Activated B cell treated with CpG ODN at 0.5 μM for 24 hours (primary cell): Measurements from ENCODE around the gene TMC2. TPM values are rescaled to one million over a fixed set of nuclear protein-coding genes. Genes with fewer than 3 reads are reported as not detected.

Experiments used
- ATAC-seq: fragments of 200-7000 bp; cut with Tn5 transposase; one replicate; pipeline ENCODE4 v1.10.0; 2021; ENCODE audit warnings: low read depth, mild to moderate bottlenecking, moderate library complexity
- CTCF ChIA-PET: fragments of 350-600 bp; sonication (Branson Sonifier 250); formaldehyde crosslinking; loops from one replicate; lab custom pipeline; 2021; ENCODE audit warnings: antibody characterized with exemption; lab: Charles Lee
- POLR2A ChIA-PET: fragments of 350-600 bp; sonication (Branson Sonifier 250); formaldehyde crosslinking; loops from one replicate; lab custom pipeline; 2021; ENCODE audit warnings: antibody characterized with exemption; lab: Charles Lee
- DNase-seq: peaks from one replicate; pipeline ENCODE4 v3.0.0; 2022
- H3K27ac Mint-ChIP-seq: one replicate; pipeline ENCODE4 v1.8.0; 2020; ENCODE audit warnings: mixed read lengths
- H3K27me3 Mint-ChIP-seq: one replicate; pipeline ENCODE4 v1.8.0; 2021; ENCODE audit warnings: mixed read lengths
- H3K36me3 Mint-ChIP-seq: one replicate; pipeline ENCODE4 v1.8.0; 2021; ENCODE audit warnings: low read depth, mixed read lengths
- H3K4me1 Mint-ChIP-seq: one replicate; pipeline ENCODE4 v1.8.0; 2021; ENCODE audit warnings: mixed read lengths
- H3K4me3 Mint-ChIP-seq: one replicate; pipeline ENCODE4 v1.8.0; 2020; ENCODE audit warnings: mild to moderate bottlenecking, mixed read lengths
- H3K9me3 Mint-ChIP-seq: one replicate; pipeline ENCODE4 v1.8.0; 2020; ENCODE audit warnings: mixed read lengths
- intact Hi-C: fragments of 100-400 bp; cut with micrococcal nuclease; formaldehyde crosslinking; loops from one replicate; pipeline ENCODE4 v1.15.1; 2024
- total RNA-seq: library from RNA; stranded (reverse); gene quantifications from 2 replicates; pipeline ENCODE4 v1.2.3, GENCODE V29; 2022
- TF ChIP-seq, protein P1 (sequence below): fragments of 200-600 bp; IDR thresholded peaks from one replicate; pipeline ENCODE4 v1.8.0; 2022; ENCODE audit warnings: antibody characterized with exemption, mild to moderate bottlenecking

The TMC2 gene
- total RNA-seq, 1 donor from 2014 or later = not detected

DNA sequence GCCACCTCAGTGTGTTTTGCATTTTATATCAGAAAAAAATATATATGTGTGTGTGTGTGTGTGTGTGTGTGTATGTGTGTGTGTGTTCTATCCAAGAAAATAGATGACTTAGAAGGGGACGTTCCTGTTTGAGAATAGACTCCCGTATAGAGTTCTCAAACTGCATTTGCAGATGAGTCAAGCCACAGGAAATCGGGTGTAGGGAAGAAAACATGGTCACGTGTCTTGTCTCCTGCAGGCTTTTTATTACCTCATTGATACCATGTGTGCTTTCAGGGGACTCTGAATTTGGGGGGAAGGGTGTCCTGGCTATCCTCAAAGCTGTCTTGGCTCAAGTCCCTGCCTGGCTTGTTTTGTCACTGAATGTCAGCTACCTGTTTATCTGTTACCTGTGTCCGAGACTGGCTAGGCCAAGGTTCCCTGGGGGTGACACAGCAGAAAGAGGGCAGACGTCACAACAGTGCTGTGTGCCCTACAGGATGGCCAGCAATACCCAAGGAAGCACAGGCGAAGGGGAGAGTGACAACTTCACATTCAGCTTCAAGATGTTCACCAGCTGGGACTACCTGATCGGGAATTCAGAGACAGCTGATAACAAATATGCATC lies 60.4 kb downstream of the TMC2 start:
- Mint-ChIP-seq H3K4me3 (no peak overlapping the region), H3K4me1 (no peaks in the 10 kb centered on the region), H3K9me3 (no peaks in the 10 kb centered on the region), H3K27me3 (peaks cover 48% of the 10 kb centered on the region), H3K27ac (no peak overlapping the region), H3K36me3 (no peaks in the 10 kb centered on the region)
- TF ChIP-seq, protein P1, sequence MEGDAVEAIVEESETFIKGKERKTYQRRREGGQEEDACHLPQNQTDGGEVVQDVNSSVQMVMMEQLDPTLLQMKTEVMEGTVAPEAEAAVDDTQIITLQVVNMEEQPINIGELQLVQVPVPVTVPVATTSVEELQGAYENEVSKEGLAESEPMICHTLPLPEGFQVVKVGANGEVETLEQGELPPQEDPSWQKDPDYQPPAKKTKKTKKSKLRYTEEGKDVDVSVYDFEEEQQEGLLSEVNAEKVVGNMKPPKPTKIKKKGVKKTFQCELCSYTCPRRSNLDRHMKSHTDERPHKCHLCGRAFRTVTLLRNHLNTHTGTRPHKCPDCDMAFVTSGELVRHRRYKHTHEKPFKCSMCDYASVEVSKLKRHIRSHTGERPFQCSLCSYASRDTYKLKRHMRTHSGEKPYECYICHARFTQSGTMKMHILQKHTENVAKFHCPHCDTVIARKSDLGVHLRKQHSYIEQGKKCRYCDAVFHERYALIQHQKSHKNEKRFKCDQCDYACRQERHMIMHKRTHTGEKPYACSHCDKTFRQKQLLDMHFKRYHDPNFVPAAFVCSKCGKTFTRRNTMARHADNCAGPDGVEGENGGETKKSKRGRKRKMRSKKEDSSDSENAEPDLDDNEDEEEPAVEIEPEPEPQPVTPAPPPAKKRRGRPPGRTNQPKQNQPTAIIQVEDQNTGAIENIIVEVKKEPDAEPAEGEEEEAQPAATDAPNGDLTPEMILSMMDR = no peak
- DNase-seq (no peak), ATAC-seq (no peak)
- ChIA-PET CTCF (no interaction called here), POLR2A (no interaction called here)
- intact Hi-C loops = no loop called here

GRCh38 chr20:2599288-2600006 lies 63.1 kb downstream of the TMC2 start:
- Mint-ChIP-seq H3K27me3 (peaks cover 30% of the 10 kb centered on the region), H3K4me1 (no peaks in the 10 kb centered on the region), H3K36me3 (no peaks in the 10 kb centered on the region), H3K4me3 (no peak overlapping the region), H3K27ac (no peak overlapping the region), H3K9me3 (no peaks in the 10 kb centered on the region)
- no peak for DNase-seq
- intact Hi-C loops = no loop called here
- ChIA-PET CTCF (no interaction called here), POLR2A (no interaction called here)
- ATAC-seq = no peak
- TF ChIP-seq, protein P1 = no peak

DNA sequence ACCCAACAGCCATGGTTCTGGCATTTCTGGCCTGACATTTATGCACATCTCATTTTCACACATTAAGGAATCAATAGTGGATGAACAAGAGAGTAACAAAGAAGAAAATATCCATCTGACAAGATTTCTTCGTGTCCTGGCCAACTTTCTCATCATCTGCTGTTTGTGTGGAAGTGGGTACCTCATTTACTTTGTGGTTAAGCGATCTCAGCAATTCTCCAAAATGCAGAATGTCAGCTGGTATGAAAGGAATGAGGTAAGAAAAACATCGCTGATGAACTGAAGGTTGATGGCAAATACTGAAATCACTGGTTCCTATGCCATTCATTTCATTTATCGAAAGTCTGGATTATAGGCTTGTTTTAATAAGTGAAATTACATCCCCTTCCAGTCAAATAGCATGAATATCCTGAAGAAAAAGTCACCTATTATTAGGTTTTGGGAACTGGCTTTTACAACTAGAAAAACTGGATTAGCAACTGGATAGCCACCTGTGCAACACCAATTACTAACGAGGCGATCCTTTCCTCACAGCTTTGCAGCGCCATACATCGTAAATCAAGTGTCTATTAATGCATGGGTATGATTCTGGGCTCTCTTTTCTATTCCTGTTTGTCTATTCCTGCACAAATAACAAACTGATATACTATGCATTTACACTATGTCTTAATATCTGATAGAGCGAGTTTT lies 65.8 kb downstream of the TMC2 start:
- no peak for ATAC-seq
- H3K9me3 Mint-ChIP-seq = peaks cover 9% of the 10 kb centered on the region
- H3K27ac Mint-ChIP-seq = no peak overlapping the region
- no peak for DNase-seq
- intact Hi-C loops = no loop called here
- CTCF ChIA-PET = no interaction called here
- POLR2A ChIA-PET = no interaction called here
- H3K27me3 Mint-ChIP-seq = peaks cover 13% of the 10 kb centered on the region
- no peak overlapping the region for H3K4me3 Mint-ChIP-seq
- H3K36me3 Mint-ChIP-seq = peaks cover under 1% of the 10 kb centered on the region
- TF ChIP-seq, protein P1 = no peak
- no peaks in the 10 kb centered on the region for H3K4me1 Mint-ChIP-seq

DNA sequence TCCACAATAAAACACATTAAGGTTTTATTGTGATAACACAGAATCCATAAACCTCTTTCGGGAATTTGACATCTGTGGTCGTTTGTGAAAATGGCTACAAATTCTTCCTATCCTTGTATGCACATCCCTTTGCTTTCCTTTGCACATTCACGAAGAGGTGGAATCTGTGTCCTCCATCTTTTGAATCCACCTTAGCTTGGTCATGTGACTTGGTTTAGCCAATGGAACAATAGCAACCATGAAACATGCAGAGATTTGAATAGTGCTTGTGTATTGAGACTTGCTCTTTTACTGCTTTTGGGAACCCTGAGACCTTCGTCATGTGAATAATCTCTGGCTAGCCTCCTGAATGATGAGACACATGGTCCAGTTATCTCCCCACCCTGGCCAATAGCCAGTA lies 66.4 kb downstream of the TMC2 start:
- Mint-ChIP-seq H3K9me3 (peaks cover 12% of the 10 kb centered on the region), H3K4me1 (no peaks in the 10 kb centered on the region), H3K4me3 (no peak overlapping the region), H3K27ac (no peak overlapping the region), H3K36me3 (peaks cover 4% of the 10 kb centered on the region), H3K27me3 (peaks cover 12% of the 10 kb centered on the region)
- CTCF ChIA-PET = no interaction called here
- POLR2A ChIA-PET = no interaction called here
- intact Hi-C loops = no loop called here
- ATAC-seq (no peak), DNase-seq (no peak)
- TF ChIP-seq, protein P1 = no peak

DNA sequence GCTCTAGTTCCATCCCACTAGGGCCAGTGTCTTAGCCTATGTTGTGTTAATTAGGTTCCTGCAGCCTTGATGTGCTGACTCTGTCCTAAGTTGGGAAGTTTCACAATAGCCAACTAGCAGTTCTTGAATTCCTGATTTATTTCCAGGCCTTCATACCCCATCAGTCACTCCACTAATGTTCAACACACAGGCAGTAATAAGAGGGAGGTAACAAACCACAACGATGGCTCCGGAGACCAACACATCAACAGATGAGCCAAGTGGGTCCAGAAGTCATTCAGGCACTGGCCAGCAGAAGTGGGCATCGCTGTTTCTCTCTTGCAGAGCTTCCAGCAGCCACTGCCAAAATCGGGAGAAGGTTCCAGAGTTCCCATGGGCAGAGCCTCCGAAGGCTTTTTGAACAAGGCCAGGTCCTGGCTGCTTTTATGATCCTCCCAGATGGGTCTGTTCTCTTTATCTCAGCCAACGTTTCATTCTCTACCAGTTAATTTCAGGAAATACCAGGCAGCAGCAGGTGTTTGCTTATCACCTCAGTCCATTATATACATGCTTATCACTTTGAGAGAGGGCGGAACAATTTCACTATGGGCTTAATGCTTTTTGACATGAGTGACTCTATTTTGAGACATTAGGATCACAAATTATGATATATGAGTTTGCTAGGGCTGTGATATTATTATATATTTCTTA lies 67.6 kb downstream of the TMC2 start:
- CTCF ChIA-PET = no interaction called here
- H3K27ac Mint-ChIP-seq = no peak overlapping the region
- H3K9me3 Mint-ChIP-seq = peaks cover 14% of the 10 kb centered on the region
- TF ChIP-seq, protein P1 = no peak
- DNase-seq (no peak), ATAC-seq (no peak)
- POLR2A ChIA-PET = no interaction called here
- no peaks in the 10 kb centered on the region for H3K4me1 Mint-ChIP-seq
- intact Hi-C loops = no loop called here
- peaks cover 6% of the 10 kb centered on the region for H3K27me3 Mint-ChIP-seq
- H3K4me3 Mint-ChIP-seq = no peak overlapping the region
- H3K36me3 Mint-ChIP-seq = peaks cover 4% of the 10 kb centered on the region
